CD14-positive monocyte (primary cell): Measurements from ENCODE around the gene GOLPH3L. TPM values are rescaled to one million over a fixed set of nuclear protein-coding genes. Genes with fewer than 3 reads are reported as not detected.

Experiments used
- DNase-seq, 3 donors: peaks; one replicate each; pipeline ENCODE4 v3.0.0-alpha.2; 2011 to 2022
- H2AFZ ChIP-seq: 2 replicates; pipeline ENCODE4 v1.6.0; 2012; ENCODE audit warnings: mild to moderate bottlenecking, low read depth, low read length, inconsistent platforms; ENCODE audit not compliant: insufficient read depth, poor library complexity, severe bottlenecking
- H3K27ac ChIP-seq, 2 donors: 1 replicate in 1 of 2; 2 replicates in 1 of 2; pipeline ENCODE4 v1.5.1; 2012 to 2013; ENCODE audit warnings: low read length in 2 of 2, control low read depth in 1 of 2, inconsistent platforms in 1 of 2, low read depth in 1 of 2, mild to moderate bottlenecking in 1 of 2
- H3K27me3 ChIP-seq, 2 donors: one replicate each; pipeline versions ENCODE4 v1.6.0 to v1.6.1; 2011 to 2013; ENCODE audit warnings: low read length in 2 of 2; ENCODE audit not compliant: control insufficient read depth in 2 of 2, insufficient read depth in 2 of 2
- H3K36me3 ChIP-seq, 2 donors: replicated peaks in 1 of 2; 1 replicate in 1 of 2; 2 replicates in 1 of 2; pipeline versions ENCODE4 v1.5.1 to v1.6.1; 2012 to 2013; ENCODE audit warnings: low read length in 2 of 2, control low read depth in 1 of 2, inconsistent platforms in 1 of 2, mild to moderate bottlenecking in 1 of 2; ENCODE audit not compliant: insufficient read depth in 2 of 2, control insufficient read depth in 1 of 2
- H3K4me1 ChIP-seq, 2 donors: 1 replicate in 1 of 2; 2 replicates in 1 of 2; pipeline versions ENCODE4 v1.5.1 to v1.6.1; 2012 to 2013; ENCODE audit warnings: low read length in 2 of 2, control low read depth in 1 of 2, inconsistent platforms in 1 of 2, mild to moderate bottlenecking in 1 of 2, moderate library complexity in 1 of 2; ENCODE audit not compliant: insufficient read depth in 2 of 2, control insufficient read depth in 1 of 2
- H3K4me2 ChIP-seq: replicated peaks from 2 replicates; pipeline ENCODE3; 2012; ENCODE audit warnings: low read length, moderate library complexity, mild to moderate bottlenecking; ENCODE audit not compliant: poor library complexity, severe bottlenecking; ENCODE audit errors: extremely low read depth
- H3K4me3 ChIP-seq, 3 experiments: fragments of 200-600 bp in 1 of 3; sonication (generic) in 1 of 3; replicated peaks in 1 of 3; 1 replicate in 2 of 3; 2 replicates in 1 of 3; pipeline ENCODE4 v1.5.1; 2011 to 2013; ENCODE audit warnings: low read length in 3 of 3, mild to moderate bottlenecking in 3 of 3, control low read depth in 2 of 3, low read depth in 2 of 3, inconsistent platforms in 1 of 3, moderate library complexity in 1 of 3
- H3K79me2 ChIP-seq: 2 replicates; pipeline ENCODE4 v1.6.0; 2012; ENCODE audit warnings: mild to moderate bottlenecking, control low read depth, inconsistent platforms, low read length, moderate library complexity; ENCODE audit not compliant: insufficient read depth
- H3K9ac ChIP-seq: 2 replicates; pipeline ENCODE4 v1.6.0; 2017; ENCODE audit warnings: low read length, mild to moderate bottlenecking; ENCODE audit not compliant: insufficient read depth, poor library complexity, severe bottlenecking
- H3K9me3 ChIP-seq, 2 donors: replicated peaks in 1 of 2; 1 replicate in 1 of 2; 2 replicates in 1 of 2; pipeline versions ENCODE4 v1.5.1 to v1.6.1; 2012 to 2013; ENCODE audit warnings: low read length in 2 of 2, control low read depth in 1 of 2; ENCODE audit not compliant: control insufficient read depth in 1 of 2, insufficient read depth in 1 of 2
- H4K20me1 ChIP-seq: 2 replicates; pipeline ENCODE4 v1.6.0; 2012; ENCODE audit warnings: mild to moderate bottlenecking, low read length, control low read depth, moderate library complexity; ENCODE audit not compliant: insufficient read depth
- H3K27ac Mint-ChIP-seq, 7 donors: one replicate each; pipeline ENCODE4 v1.8.0; 2020; ENCODE audit warnings: mild to moderate bottlenecking in 7 of 7, mixed read lengths in 7 of 7, moderate library complexity in 6 of 7, inconsistent platforms in 2 of 7
- H3K27me3 Mint-ChIP-seq, 3 donors: one replicate each; pipeline ENCODE4 v1.8.0; 2021 to 2022; ENCODE audit warnings: low read depth in 3 of 3, mild to moderate bottlenecking in 3 of 3, mixed read lengths in 3 of 3, moderate library complexity in 3 of 3, inconsistent platforms in 1 of 3
- H3K36me3 Mint-ChIP-seq, 2 donors: one replicate each; pipeline ENCODE4 v1.8.0; 2020; ENCODE audit warnings: mixed read lengths in 2 of 2, inconsistent platforms in 1 of 2, mild to moderate bottlenecking in 1 of 2
- H3K4me1 Mint-ChIP-seq: one replicate; pipeline ENCODE4 v1.8.0; 2020; ENCODE audit warnings: mild to moderate bottlenecking, mixed read lengths
- H3K4me3 Mint-ChIP-seq, 2 donors: one replicate each; pipeline ENCODE4 v1.8.0; 2020; ENCODE audit warnings: mild to moderate bottlenecking in 2 of 2, mixed read lengths in 2 of 2, moderate library complexity in 1 of 2
- H3K9me3 Mint-ChIP-seq, 7 donors: one replicate each; pipeline ENCODE4 v1.8.0; 2020 to 2022; ENCODE audit warnings: mixed read lengths in 7 of 7, mild to moderate bottlenecking in 6 of 7, moderate library complexity in 6 of 7, inconsistent platforms in 2 of 7
- WGBS: methylation state at CpG from one replicate; pipeline ENCODE4 v1.1.5; 2013; ENCODE audit warnings: missing lambda C conversion rate; ENCODE audit not compliant: insufficient coverage; 5-methylcytosine and 5-hydroxymethylcytosine counted together
- intact Hi-C, 2 donors: fragments of 100-400 bp; cut with micrococcal nuclease; formaldehyde crosslinking; loops; one replicate each; pipeline versions ENCODE4 v1.15.0 to v1.15.1; 2023
- polyA plus RNA-seq, 3 donors: library from polyadenylated mRNA; depleted of rRNA in 1 of 3; unstranded in 2 of 3; stranded (reverse) in 1 of 3; fragments of 300-500 nt in 2 of 3; fragments of >200 nt in 1 of 3; fragmentation: Illumina TruSeq in 2 of 3; gene quantifications; 1 replicate in 2 of 3; 2 replicates in 1 of 3; pipeline ENCODE4 v1.2.3, GENCODE V29; 2012 to 2021
- TF ChIP-seq, protein P1 (sequence below): fragments of 200-600 bp; IDR thresholded peaks from one replicate; pipeline ENCODE4 v1.8.0; 2022; ENCODE audit warnings: antibody characterized with exemption, mild to moderate bottlenecking

The GOLPH3L gene
- polyA plus RNA-seq, 3 donors = 1.5 to 9.7 (median 4.7) TPM

DNA sequence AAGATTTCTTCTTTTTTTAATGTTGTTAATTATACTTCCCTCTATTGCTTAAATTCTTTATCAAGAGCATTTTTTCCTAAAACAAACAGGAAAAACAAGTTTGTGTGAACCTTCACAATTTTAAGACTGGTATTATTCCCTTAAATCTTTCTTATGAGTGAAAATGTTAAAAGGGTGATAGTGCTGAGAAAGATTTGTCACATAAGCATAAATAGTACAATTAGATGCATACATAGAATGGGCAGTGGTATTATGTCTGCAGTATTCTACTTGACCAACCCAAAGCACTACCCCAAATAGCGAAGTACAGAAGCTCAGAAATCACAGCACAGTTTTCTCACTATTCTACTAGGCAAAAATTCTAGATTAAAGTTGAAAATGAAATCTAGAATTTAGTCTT is 18.0 kb downstream of the GOLPH3L start:
- Histone ChIP-seq H3K27ac (no peak overlapping the region), H3K4me2 (no peak overlapping the region), H3K9me3 (no peaks in the 10 kb centered on the region), H3K27me3 (no peaks in the 10 kb centered on the region), H3K4me1 (no peaks in the 10 kb centered on the region), H3K36me3 (peaks cover 8 to 17% of the 10 kb centered on the region in 2 donors), H3K79me2 (no peaks in the 10 kb centered on the region), H2AFZ (no peak overlapping the region), H4K20me1 (no peaks in the 10 kb centered on the region), H3K4me3 (no peak overlapping the region), H3K9ac (no peak overlapping the region)
- Mint-ChIP-seq H3K27me3 (peaks cover 0 to 2% (median 0%) of the 10 kb centered on the region in 3 donors), H3K4me1 (peaks cover 3% of the 10 kb centered on the region), H3K4me3 (no peak overlapping the region), H3K9me3 (no peaks in the 10 kb centered on the region), H3K27ac (no peak overlapping the region), H3K36me3 (peaks cover 15 to 25% of the 10 kb centered on the region in 2 donors)
- no peak for DNase-seq
- intact Hi-C loops = no loop called here
- TF ChIP-seq, protein P1, sequence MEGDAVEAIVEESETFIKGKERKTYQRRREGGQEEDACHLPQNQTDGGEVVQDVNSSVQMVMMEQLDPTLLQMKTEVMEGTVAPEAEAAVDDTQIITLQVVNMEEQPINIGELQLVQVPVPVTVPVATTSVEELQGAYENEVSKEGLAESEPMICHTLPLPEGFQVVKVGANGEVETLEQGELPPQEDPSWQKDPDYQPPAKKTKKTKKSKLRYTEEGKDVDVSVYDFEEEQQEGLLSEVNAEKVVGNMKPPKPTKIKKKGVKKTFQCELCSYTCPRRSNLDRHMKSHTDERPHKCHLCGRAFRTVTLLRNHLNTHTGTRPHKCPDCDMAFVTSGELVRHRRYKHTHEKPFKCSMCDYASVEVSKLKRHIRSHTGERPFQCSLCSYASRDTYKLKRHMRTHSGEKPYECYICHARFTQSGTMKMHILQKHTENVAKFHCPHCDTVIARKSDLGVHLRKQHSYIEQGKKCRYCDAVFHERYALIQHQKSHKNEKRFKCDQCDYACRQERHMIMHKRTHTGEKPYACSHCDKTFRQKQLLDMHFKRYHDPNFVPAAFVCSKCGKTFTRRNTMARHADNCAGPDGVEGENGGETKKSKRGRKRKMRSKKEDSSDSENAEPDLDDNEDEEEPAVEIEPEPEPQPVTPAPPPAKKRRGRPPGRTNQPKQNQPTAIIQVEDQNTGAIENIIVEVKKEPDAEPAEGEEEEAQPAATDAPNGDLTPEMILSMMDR = no peak
- WGBS = no CpG with 5 or more reads among the region's 1 CpG

DNA sequence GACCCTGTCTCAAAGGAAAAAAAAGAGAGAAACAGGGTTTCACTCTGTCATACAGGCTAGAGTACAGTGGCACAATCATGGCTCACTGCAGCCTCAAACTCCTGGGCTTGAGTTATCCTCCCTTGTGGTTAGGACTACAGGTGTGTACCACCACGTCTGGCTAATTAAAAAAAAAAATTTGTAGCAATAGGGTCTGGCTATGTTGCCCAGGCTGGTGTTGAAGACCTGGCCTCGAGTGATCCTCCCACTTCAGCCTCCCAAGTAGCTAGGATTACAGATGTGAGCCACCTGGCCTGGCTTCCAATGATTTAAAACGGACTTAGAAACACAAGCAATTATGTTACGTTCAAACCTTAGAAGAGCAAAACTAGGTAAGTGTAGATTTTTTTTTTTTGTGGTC is 22.1 kb downstream of the GOLPH3L start:
- peaks cover 3% of the 10 kb centered on the region for H3K4me1 Mint-ChIP-seq
- H3K27me3 Mint-ChIP-seq = no peaks in the 10 kb centered on the region
- no peaks in the 10 kb centered on the region for H3K9me3 ChIP-seq
- no peak overlapping the region for H3K4me3 ChIP-seq
- H3K27ac ChIP-seq = no peak overlapping the region
- H3K36me3 ChIP-seq = peaks cover 4 to 6% of the 10 kb centered on the region in 2 donors
- TF ChIP-seq, protein P1 = no peak
- H3K79me2 ChIP-seq = no peaks in the 10 kb centered on the region
- peak overlapping the region in 1 of 7 donors; percentile 32 for H3K27ac Mint-ChIP-seq
- H3K36me3 Mint-ChIP-seq = peaks cover 14 to 43% of the 10 kb centered on the region in 2 donors
- no peaks in the 10 kb centered on the region for H3K4me1 ChIP-seq
- H3K9ac ChIP-seq = no peak overlapping the region
- H2AFZ ChIP-seq = no peak overlapping the region
- no peak overlapping the region for H3K4me3 Mint-ChIP-seq
- no peak for DNase-seq
- H3K9me3 Mint-ChIP-seq = peaks cover 0 to 3% (median 0%) of the 10 kb centered on the region in 7 donors
- H4K20me1 ChIP-seq = no peaks in the 10 kb centered on the region
- intact Hi-C loops = no loop called here
- 83% methylated on average over 1 of the region's 4 CpGs for WGBS
- no peaks in the 10 kb centered on the region for H3K27me3 ChIP-seq
- H3K4me2 ChIP-seq = no peak overlapping the region
